ENCODE results near the gene GNPTAB.
A peak's percentile ranks its signal among the peaks of the same experiment; 100 is the strongest.

The GNPTAB gene

GRCh38 chr12:101802486-101802885 is 28.3 kb downstream of the GNPTAB start:
- DNase-seq = no peak

GRCh38 chr12:101799774-101800173 is 31.0 kb downstream of the GNPTAB start:
- DNase-seq = no peak

DNA sequence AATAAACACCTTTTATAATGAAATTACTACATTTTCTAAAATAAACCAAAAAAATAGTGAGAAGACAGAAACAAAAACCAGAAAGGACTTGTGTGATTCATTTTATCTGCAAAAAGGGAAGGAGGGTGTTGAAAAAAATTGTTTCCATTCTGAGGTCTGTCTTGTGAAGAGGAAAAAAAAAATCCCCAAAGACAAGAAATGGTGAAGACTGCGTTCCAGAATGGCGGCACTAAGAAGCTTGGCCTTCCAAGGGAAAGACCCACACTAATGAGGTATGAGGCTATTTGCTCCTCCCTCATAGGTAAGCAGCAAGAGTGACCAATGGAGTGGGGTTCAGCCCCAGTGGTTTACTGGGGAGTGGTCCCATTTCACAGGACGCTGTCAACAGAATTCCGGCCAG is 35.0 kb downstream of the GNPTAB start:
- DNase-seq = no peak

DNA sequence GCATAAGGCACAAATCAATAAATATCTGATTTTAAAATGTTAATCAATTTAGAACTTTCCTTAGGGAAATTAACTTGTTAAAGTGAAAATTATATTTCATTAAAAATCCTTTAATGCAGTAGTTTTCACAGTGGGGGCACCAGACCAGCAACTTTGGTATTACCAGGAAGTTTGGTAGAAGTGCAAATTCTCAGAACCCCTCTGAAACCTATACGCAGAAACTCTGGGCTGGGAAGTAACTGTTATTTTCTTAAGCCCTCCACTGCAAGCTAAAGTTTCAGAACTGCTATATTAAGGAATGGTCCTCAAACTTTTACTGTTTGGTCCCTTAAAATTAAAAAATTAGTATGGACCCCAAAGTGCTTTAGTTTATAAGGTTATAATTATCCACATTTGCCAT is 35.7 kb downstream of the GNPTAB start:
- DNase-seq = no peak

DNA sequence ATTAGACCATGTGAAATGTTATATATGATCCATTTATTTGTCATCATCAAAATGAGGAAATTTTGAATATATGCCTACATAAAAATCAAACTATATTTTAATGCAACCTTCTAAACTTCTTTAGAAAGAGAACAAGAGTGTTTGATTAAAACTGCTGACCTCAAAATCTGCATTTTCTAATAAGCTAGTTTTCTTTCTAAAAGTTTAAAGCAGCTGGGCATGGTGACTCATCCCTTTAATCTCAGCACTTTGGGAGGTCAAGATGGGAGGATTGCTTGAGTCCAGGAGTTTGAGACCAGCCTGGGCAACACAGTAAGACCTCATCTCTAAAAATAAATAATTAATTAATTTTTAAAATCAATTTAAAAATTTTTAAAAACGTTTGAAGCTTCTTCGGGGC is 36.2 kb downstream of the GNPTAB start:
- DNase-seq = no peak

GRCh38 chr12:101793401-101793800 is 37.4 kb downstream of the GNPTAB start:
- DNase-seq = no peak

- no peak for DNase-seq
These were observed 38.5 kb downstream of the GNPTAB start for GRCh38 chr12:101792046-101792931.

DNA sequence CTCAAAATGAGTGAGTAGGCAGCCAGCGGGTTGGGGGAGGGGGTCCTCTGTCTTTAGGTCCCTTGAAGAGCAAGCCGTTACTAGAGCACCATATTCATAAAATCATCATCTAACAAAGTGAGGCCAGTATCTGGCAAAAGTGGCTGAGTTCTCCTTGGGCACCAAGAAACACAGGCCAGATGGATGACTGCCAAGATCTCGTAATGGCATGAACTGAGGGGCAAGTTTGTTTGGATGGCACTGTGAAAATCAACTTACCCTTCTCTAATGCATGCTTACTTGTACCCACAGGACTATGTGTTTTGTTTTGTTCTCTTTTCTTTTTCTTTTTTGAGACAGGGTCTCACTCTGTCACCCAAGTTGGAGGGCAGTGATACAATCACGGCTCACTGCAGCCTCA is 41.6 kb downstream of the GNPTAB start:
- DNase-seq = no peak

DNA sequence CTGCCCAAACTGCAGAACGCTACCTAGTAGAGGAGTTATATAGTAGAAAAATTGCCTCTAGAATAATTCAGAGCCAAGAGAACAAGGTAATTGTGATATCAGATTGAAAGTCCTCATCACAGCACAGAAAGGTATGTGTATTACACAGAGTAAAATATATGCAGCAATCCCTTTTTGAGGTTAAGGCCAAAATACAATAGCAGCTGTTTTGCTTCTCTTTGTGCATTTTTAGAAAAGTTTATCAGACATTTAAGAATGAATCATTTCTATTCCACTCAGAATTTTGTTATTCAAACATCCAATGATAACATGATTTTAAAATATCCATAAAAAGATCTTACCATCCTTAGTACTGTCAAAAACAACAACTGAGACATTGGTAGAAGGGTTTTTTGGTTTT is 45.1 kb downstream of the GNPTAB start:
- no peak for DNase-seq

DNA sequence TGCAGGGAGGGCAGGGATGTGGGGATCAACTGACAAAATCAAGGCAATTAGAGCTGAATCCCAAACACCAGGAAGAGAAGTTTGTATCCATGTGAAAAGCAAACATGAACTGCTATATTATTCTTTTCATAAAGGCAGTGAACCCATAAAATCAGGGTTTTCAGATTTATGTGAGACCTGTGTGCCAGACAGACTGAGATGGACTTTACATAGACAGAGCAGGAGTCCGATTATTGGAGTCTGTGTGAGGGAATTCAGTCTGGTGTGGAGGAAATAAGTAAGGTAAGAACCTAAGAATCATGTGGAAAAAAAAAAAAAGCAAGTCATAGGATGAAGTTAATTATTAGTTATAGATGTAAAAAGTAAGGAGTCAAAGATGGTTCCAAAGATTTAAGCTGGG is 46.4 kb downstream of the GNPTAB start:
- DNase-seq = no peak

GRCh38 chr12:101783838-101784237 is 46.9 kb downstream of the GNPTAB start:
- DNase-seq = no peak

- no peak for DNase-seq
These were observed 47.6 kb downstream of the GNPTAB start for GRCh38 chr12:101783150-101783549.

DNA sequence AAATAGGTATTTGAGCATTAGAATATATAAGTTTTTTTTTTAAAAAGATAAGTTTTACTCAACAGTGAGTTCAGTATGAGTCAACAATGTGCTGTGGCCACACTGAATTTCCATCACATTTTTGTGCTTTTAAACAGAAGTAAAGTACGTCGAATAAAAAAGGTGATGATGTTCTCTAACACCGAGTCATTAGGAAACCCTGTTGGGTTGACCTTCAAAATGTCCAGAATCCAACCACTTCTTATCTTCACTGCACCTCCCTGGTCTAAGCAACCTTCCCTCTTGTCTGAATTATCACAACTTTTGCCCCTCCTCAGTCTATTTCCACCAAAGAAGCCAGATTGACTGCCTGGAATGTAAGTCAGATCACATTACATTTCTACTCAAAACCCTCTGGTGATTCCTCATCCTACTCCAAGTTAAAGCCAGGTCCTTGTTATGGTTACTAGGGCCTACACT is 48.5 kb downstream of the GNPTAB start:
- no peak for DNase-seq

DNA sequence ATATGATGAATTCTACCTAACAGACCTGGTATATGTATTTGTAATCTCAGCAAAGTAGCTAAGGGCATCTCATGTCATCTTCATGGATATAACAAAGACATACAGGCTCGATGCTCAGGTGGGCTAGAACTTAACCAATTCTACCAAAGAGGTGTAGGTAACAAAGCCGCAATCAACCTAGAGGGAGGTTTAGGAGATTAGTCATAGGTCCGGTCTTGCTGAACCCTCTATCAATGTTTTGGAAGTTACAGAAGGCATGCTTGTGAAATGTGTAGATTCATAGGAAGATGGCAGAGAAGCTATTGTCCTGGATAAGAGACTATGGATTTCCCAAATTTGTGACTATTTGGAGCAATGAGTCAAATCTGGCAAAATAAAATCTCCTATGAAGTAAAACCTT is 48.9 kb downstream of the GNPTAB start:
- no peak for DNase-seq

- DNase-seq = no peak
These were observed 50.2 kb downstream of the GNPTAB start for GRCh38 chr12:101780599-101780998.

- no peak for DNase-seq
These were observed 51.1 kb downstream of the GNPTAB start for GRCh38 chr12:101779626-101780025.

GRCh38 chr12:101779200-101779599 is 51.6 kb downstream of the GNPTAB start:
- no peak for DNase-seq

DNA sequence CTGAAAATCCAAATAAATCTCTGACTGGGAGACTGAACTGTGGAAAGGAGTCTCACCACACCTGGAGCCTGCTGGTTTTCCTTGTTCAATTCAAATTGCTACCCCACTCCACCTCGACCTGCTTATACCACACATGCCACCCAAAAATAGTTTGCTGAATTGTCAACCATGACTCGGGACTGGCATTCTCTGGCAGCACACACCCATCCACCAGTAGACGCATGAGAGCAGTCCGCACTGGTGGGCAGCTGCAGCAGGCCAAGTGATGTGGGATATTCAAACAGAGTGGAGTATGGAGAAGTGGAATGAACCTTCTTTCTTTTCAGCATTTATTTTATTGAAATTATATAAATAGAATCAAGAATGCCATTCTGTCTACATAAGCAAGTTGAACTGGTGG is 52.8 kb downstream of the GNPTAB start:
- no peak for DNase-seq

DNA sequence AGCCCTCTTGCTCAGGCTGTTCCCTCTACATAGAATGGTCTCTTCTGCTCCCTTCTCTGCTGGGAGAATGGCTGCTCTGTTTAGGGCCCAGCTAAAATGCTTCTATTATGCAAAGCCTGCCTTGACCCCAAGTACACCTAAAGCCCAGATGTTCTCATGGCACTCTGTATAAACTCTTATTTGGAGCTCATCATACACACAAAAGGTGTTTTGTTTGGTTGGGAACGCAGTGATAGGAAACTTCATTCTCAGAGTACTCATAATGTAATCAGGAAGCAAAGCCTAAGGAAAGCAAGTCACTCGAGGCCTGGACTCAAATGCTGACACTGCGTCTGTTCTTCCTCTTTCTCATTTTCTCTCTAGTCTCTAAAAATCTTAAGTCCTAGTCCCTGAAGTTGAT is 53.3 kb downstream of the GNPTAB start:
- no peak for DNase-seq

GRCh38 chr12:101775816-101776215 is 54.9 kb downstream of the GNPTAB start:
- DNase-seq = no peak

DNA sequence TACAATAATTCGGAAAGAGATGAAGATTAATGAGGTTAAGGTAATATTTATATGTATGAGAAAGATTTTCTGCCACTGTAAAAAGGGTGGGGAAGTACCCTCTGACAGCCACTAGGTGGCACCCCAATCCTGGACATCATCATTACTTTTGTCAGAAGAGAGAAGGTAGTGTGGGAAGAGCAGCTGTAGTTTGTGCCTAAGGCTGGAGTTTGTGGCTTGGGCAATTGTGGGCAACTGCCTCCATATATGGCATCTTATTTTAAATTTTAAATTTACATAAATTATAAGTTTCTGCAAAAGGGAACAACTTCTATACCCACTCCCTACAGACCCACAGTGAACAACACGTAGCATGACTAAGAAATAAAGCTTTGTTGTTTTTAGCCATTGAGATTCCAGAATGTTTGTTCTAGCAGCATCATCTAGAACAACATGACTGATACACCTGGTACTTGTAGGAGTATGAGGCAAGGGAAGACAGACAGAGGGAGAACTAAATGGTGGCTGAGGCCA is 57.1 kb downstream of the GNPTAB start:
- no peak for DNase-seq

- peak; percentile 46 for DNase-seq
These were observed 58.6 kb downstream of the GNPTAB start for GRCh38 chr12:101772012-101772775.

GRCh38 chr12:101769865-101770264 is 60.9 kb downstream of the GNPTAB start:
- DNase-seq = no peak

DNA sequence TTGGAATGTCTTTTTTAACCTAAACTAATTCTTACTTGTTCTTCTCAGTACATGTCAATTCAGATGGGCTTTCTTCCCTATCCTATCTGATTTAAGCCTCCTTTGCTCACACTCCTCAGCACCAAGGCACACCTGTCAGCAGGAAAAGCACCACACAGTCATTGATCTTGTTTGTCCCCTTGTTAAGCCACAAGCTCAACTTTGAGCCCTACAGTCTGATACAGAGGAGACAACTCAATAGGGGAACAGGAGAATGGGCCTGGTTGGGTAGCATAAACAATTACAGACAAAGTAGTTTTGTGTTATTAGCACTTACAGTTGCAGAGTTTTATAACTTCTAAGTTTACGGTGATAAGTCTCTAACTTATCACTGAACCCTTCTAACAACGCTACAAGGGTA is 62.0 kb downstream of the GNPTAB start:
- DNase-seq = no peak

All from SIG-M5 (cell line).